Measurements from ENCODE around the gene C19orf38.

C19orf38 gene, protein sequence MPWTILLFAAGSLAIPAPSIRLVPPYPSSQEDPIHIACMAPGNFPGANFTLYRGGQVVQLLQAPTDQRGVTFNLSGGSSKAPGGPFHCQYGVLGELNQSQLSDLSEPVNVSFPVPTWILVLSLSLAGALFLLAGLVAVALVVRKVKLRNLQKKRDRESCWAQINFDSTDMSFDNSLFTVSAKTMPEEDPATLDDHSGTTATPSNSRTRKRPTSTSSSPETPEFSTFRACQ

GRCh38 chr19:10848230-10848856 lies at the start of gene C19orf38:
C19orf38 (plus strand) TSS chr19:10848415; CDS start chr19:10848509, 94 bp downstream.
- no peak for DNase-seq

DNA sequence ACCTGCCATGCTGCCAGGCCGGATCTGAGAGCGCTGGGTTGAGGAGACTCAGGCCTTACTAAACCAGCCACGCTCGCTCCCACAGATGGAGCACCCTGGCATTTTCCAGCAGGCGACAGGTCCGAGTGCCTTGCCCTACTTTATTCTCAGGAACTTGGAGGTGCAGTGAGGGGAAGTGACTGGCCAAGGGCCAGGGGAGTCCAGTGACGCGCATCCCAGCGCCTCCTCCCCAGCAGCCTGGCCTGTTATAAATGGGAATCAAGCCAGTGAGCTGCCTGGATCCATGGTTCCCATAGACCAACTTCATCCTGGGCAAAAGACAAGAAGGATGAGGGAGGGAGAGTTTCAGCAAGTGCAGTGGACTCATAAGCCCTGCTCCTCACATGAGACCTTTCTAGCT lies 47.7 kb upstream of the C19orf38 start:
- no peak for DNase-seq

DNA sequence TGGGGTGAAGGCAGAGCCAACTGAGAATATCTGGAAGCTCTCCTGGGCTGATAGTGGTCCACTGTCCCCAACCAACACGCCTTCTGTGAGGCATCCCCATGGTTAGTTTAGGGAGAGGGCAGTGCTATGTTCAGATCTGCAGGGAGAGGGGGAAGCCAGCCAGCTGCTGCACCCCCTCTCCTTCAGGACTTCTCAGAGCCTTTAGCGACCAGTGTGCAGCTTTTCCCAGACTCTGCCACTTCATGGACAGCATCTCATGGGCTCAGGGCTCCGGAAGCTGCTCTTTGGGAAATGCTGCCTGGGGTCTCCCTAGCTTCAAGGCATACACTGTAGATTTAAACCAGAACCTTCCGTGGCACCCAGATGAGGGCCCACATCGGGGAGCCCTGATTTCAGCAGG lies 45.7 kb upstream of the C19orf38 start:
- DNase-seq: no peak

DNA sequence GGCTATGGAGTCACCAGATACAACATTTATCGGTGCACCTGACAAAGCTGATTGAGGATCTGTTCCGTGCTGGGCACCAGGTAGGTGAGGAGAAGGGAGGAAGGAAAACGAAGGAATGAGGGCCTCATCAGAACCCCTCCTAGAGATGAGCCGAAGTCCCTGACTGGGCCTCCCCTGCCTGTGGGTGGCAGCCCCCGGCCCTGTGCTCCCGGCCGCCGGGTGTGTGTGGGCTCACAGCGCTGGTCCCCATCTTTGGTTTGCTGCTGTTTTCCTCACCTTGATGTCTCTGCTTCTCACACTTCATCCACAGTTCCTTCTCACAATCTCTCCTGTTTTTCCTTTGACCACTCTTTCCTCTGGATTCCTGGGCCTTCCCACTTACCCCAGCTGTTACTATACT lies 45.0 kb upstream of the C19orf38 start:
- no peak for DNase-seq

- DNase-seq: no peak
These were observed 43.0 kb upstream of the C19orf38 start for GRCh38 chr19:10805065-10805757.

DNA sequence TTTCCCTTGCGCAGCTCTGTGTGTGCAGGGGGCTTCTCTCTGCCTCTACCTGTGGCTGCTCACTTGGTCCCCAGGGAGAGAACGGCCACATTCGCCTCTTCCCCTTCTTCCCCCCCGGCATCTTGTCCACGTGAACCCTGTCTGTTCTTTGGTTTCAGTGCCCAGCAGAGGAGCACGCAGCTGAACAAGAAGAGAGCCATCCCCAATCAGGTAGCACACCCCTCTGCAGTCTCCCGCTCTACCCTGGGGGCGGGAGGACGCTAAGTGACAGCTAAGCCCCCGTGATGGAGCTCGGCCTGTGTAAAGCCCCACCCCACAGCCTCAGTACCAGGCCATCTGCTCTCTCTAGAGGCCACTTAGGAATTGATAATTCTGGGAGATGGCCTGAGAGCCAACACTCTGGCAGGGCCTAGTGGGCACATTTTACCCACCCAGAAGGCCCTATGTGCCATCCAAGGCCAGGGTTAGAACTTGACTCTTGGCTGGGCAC lies 42.4 kb upstream of the C19orf38 start:
- no peak for DNase-seq

- DNase-seq: no peak
These were observed 39.1 kb upstream of the C19orf38 start for GRCh38 chr19:10808937-10809649.

DNA sequence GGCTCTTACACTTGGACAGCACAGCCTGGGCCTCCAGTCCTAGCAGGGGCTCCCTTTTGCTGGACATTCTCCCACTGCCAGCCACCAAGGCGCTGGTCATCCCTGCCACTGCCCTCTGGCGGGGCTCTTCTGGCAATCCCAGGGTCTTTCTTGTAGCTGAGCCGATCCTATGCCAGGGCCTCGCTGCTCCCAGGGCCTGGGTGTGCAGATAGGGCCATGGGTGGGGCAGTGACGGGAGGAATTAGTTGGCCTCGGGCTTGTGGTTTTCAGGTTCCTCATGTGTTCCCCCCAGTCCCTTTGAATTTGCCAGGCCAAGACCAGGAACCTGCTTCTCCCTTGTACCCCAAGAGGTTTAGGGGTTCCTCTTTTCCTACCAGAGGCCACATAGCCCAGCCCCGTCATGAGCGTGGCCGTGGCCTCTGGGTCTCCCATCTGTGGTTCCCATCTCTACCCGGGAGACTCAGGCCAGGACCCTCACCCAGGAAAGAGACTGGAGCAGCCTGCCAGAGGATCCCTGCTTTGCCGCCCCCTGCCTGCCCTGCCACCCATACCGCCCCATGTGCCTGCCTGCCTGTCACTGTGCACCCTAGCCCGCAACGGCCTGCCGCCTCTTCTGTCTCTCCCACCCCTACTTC lies 38.4 kb upstream of the C19orf38 start:
- no peak for DNase-seq

- no peak for DNase-seq
These were observed 36.7 kb upstream of the C19orf38 start for GRCh38 chr19:10811391-10812111.

DNA sequence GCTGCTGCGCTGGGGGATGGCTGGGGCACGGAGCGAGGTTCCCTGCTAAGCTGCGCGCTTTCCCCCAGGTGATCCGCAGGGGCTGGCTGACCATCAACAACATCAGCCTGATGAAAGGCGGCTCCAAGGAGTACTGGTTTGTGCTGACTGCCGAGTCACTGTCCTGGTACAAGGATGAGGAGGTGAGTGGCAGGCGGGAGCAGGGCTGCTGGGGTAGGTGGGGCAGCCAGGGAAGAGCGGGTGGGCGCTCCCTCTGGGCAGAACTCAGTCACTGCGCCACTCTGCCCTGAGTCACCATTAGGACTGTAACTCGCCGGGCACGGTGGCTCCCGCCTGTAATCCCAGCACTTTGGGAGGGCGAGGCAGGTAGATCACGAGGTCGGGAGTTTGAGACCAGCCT lies 36.0 kb upstream of the C19orf38 start:
- DNase-seq: no peak

GRCh38 chr19:10812902-10813404 lies 35.3 kb upstream of the C19orf38 start:
- no peak for DNase-seq

DNA sequence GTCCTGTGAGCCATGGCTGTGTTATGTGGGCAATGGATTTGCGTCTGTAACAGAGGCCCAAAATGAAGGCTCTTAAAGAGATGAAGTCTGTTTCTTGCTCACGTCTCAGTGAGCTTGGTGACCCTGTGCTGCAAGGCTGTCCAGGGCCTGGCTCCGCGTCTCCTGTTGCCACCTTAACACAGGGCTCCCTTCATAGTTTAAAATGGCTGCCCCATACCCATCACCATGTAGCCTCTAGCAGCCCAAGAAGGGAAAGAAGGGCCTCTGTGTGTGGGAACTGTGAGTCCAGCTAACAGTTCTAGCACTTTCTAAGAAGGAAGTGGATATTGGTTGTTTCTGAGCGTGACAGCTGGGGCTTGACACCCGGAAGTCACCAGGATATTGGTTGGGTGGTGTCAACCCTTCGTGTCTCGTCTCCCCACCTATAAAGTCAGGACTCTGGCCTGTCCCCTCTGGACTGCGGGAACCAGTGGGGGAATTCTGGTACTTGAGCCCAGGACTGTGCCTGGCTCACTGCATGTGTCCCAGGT lies 33.1 kb upstream of the C19orf38 start:
- DNase-seq: no peak

DNA sequence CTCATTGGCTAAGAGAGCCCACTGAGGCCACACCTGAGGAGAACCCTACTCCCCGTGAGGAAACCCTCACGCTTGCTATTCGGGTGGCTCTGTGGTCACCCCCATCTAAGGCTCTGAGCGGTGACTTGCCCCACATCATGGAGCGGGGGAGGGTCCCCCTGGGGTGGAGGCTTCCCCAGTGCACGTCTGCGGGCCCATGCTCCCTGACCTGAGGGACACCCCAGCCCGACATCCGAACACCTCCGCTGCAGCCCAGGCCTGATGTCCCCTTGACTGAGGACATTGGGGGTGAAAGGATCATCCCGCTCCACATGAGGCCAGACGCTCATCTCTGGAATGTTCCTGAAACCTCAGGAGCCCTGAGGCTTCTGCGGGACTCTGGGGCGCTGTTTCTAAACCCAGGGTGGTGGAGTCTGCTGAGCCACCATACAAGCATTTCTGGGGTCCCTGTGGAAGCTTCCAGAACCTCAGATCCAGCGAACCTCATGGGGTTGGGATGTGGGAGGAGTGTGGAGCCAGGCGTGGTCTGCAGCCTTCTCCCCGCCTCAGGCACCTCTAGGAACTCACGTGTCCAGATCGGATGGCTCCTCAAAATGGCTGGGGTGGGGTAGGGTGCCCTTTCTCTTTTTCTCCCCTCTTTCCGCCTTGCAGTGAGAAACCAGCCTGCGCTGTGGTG lies 32.1 kb upstream of the C19orf38 start:
- no peak for DNase-seq

DNA sequence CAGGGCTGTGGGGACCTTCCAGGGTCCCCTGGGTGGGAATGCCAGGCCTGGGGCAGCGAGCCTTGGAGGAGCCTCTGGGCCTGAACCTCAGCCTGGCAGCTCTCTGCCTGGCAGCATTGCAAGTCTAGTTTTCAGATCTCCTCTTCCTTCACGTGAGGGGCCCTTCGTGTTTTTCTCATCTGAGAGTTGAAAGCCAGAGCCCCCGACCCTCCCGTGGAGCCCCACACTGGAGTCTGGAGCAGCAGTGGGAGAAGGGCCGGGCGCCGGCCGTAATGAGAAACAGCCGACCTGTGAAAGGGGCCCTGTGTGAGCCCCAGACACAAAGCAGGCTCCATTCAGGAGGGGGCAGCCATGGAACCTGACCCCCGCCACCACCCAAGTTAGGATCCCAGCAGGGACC lies 31.5 kb upstream of the C19orf38 start:
- no peak for DNase-seq

- DNase-seq: no peak
These were observed 30.8 kb upstream of the C19orf38 start for GRCh38 chr19:10817291-10818038.

DNA sequence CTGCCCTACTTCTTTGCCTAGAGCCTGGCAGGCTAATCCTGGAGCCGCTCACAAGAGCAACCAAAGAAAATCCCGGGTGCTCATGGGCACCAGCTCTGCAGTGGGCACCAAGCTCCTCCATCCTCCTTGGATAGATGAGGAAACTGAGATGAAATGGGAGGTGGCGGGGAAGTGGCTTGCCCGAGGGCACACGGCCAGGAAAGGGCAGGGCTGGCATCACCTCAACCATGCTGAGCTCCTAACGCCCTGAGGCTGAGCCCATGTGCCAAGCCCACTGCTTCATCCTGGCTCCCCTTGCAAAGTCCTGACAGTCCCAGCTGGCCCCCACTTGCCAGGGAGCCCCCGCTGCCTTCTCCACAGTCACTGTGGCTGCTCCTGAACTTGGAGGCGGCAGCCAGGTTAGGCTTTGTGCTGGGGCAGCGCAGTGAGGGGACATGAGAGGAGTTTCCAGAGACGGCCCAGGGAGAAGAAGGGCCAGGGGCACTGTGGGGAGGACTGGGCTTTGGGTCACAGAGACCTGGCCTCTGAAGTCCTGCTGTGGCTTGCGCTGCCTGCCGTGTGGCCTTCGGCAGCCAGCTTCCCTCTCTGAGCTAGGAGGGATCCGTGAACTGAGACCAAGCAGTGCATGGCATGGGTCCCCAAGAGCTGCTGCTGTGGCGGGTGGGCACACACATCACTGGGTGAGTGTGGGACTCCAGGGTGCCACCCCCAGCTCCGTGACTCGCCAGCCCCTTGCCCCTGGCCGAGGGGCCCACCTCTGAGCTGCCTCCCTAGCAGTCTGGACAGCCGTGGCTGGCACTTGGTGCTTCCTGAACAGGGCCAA lies 29.7 kb upstream of the C19orf38 start:
- DNase-seq: no peak

- no peak for DNase-seq
These were observed 28.8 kb upstream of the C19orf38 start for GRCh38 chr19:10819124-10820060.

DNA sequence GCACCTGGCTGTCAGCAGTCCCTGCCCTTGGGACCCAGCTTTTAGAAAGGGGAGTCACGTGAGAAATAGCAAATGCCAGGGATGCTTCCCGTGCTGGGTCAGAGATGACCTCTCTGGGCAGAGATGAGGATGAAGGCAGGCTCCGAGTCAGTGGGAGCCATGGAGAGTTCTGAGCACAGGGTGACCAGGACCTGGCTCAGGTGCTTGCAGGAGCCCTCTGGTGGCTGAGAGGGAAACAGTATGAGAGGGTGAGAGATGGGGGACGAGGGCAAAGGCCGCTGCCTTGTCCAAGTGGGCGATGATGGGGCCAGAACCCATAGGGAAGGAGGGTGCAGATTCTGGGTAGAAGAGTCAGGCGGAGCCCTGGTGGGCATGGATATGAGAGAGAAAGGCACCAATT lies 28.0 kb upstream of the C19orf38 start:
- no peak for DNase-seq

Data from NCI-H2081 treated with DMSO at 0.1 percent for 48 hours (cell line).